Gastroesophageal sphincter (tissue), 3 donors: ENCODE measurements around the gene AGTRAP.

Experiments used
- CTCF ChIP-seq, 4 experiments: fragments of 200-600 bp in 2 of 4; fragments of 450-650 bp in 2 of 4; sonication (generic) in 1 of 4; IDR thresholded peaks; one replicate each; pipeline ENCODE4 v1.5.1; 2017 to 2019; ENCODE audit warnings: antibody characterized with exemption in 4 of 4, mild to moderate bottlenecking in 2 of 4, moderate library complexity in 2 of 4
- POLR2A ChIP-seq, 2 donors: fragments of 450-650 bp; IDR thresholded peaks; one replicate each; pipeline ENCODE4 v1.6.1; 2017; ENCODE audit warnings: antibody characterized with exemption in 2 of 2, mild to moderate bottlenecking in 2 of 2, moderate library complexity in 1 of 2
- POLR2AphosphoS5 ChIP-seq: sonication (generic); formaldehyde crosslinking; IDR thresholded peaks from one replicate; pipeline ENCODE4 v1.6.1; 2017; ENCODE audit warnings: antibody characterized with exemption

DNA sequence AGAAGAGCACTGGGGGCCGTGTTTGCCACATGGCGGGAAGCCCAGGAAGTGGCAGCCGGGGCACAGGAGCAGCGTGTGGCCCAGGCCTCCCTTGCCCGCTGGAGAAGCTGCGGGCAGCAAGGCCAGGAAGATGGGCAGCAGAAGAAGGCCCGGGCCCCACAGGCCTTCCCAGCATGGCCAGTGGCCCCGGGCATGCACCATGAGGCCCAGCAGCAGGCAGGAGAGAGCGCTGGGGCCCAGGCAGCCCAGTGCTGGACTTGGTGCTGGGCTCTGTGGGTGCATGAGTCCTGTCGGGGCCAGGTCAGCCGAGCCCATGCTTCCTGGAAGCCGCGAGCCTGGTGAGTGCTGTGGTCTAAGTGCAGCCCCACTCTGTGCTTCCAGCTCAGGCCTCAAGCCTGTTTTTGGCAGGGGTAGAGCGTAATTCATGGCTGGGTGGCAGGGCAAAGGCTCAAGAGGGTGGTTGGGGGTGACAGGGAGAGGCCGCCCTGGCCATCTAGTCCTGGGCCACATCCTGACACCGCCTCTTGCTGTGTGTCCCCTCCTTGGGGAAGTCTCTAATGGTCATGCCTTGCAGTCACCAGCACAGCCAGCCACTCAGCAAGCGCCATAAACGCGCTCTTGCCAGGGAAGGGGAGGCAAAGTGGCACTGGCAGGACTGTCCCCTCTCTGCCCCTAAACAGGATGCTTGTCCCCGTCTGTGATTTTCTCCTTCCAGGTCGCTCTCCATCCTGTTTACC, 48.5 kb downstream of the AGTRAP start:
- no peak for TF ChIP-seq CTCF (IDR thresholded peaks at IDR 0.05)
- TF ChIP-seq POLR2A (IDR thresholded peaks at IDR 0.05): no peak
- TF ChIP-seq POLR2AphosphoS5: no peak
